PC-9 (cell line): ENCODE measurements around the gene CALM3. TPM values are rescaled to one million over a fixed set of nuclear protein-coding genes. Genes with fewer than 3 reads are reported as not detected.

Source experiments
- BruUV-seq: library from RNA; stranded (reverse); fragments of 400-500 nt; replicated peaks from 2 replicates; lab custom pipeline; 2021; lab: Mats Ljungman, UMichigan
- CTCF ChIA-PET: fragments of 300-600 bp; sonication (Branson Sonifier 250); formaldehyde crosslinking; loops from one replicate; lab custom pipeline; 2022; ENCODE audit warnings: antibody characterized with exemption; lab: Charles Lee
- POLR2A ChIA-PET: fragments of 300-600 bp; sonication (Branson Sonifier 250); formaldehyde crosslinking; loops from one replicate; lab custom pipeline; 2022; ENCODE audit warnings: antibody characterized with exemption; ENCODE audit not compliant: unreplicated experiment; lab: Charles Lee
- DNase-seq, 2 experiments: peaks; one replicate each; pipeline versions ENCODE4 v3.0.0 to v3.0.0-alpha.2; 2015 to 2022; ENCODE audit warnings: mixed read lengths in 1 of 2
- H2AFZ ChIP-seq: fragments of 200-600 bp; sonication (generic); 2 replicates; pipeline ENCODE4 v1.8.1; 2017; ENCODE audit warnings: antibody characterized with exemption
- H3F3A ChIP-seq: fragments of 200-600 bp; sonication (generic); 2 replicates; pipeline ENCODE4 v1.8.1; 2017; ENCODE audit warnings: antibody characterized with exemption, mild to moderate bottlenecking, low read depth; ENCODE audit not compliant: insufficient read depth
- H3K27ac ChIP-seq: fragments of 200-600 bp; sonication (generic); 2 replicates; pipeline ENCODE4 v1.6.1; 2016; ENCODE audit warnings: mixed run types
- H3K27me3 ChIP-seq: fragments of 200-600 bp; sonication (generic); 2 replicates; pipeline ENCODE4 v1.6.1; 2016; ENCODE audit warnings: low read depth, mixed run types; ENCODE audit not compliant: insufficient read depth
- H3K36me3 ChIP-seq: fragments of 200-600 bp; sonication (generic); 2 replicates; pipeline ENCODE4 v1.6.1; 2016; ENCODE audit warnings: low read depth, mixed run types
- H3K4me1 ChIP-seq: fragments of 200-600 bp; sonication (generic); replicated peaks from 2 replicates; pipeline ENCODE4 v1.6.1; 2016; ENCODE audit warnings: mixed run types; ENCODE audit not compliant: insufficient read depth
- H3K4me2 ChIP-seq: fragments of 200-600 bp; sonication (generic); 2 replicates; pipeline ENCODE4 v1.6.1; 2017; ENCODE audit warnings: mixed run types
- H3K4me3 ChIP-seq: fragments of 200-600 bp; sonication (generic); 2 replicates; pipeline ENCODE4 v1.6.1; 2016; ENCODE audit warnings: mixed run types
- H3K79me2 ChIP-seq: fragments of 200-600 bp; sonication (generic); 2 replicates; pipeline ENCODE4 v1.6.1; 2017; ENCODE audit warnings: low read depth, mixed run types
- H3K9me2 ChIP-seq: fragments of 200-600 bp; sonication (generic); 2 replicates; pipeline ENCODE4 v1.8.1; 2017; ENCODE audit warnings: mild to moderate bottlenecking; ENCODE audit not compliant: insufficient read depth
- H3K9me3 ChIP-seq: fragments of 200-600 bp; sonication (generic); 2 replicates; pipeline ENCODE4 v1.8.1; 2016; ENCODE audit warnings: low read depth; ENCODE audit not compliant: insufficient read depth
- H4K20me1 ChIP-seq: fragments of 200-600 bp; sonication (generic); 2 replicates; pipeline ENCODE4 v1.8.1; 2017; ENCODE audit not compliant: insufficient read depth
- EZH2 ChIP-seq: fragments of 200-600 bp; sonication (generic); IDR thresholded peaks from 2 replicates; pipeline ENCODE4 v1.8.0; 2017; ENCODE audit warnings: antibody characterized with exemption, low read depth
- intact Hi-C: fragments of 100-400 bp; cut with micrococcal nuclease; formaldehyde crosslinking; loops from one replicate; pipeline ENCODE4 v1.10.0; 2022; ENCODE audit not compliant: unreplicated experiment
- total RNA-seq: library from RNA; stranded (reverse); gene quantifications from 2 replicates; pipeline ENCODE4 v1.2.3, GENCODE V29; 2021
- TF ChIP-seq, protein P1 (sequence below): fragments of 200-600 bp; sonication (generic); conservative IDR thresholded peaks from 2 replicates; pipeline ENCODE4 v1.6.1; 2017; ENCODE audit warnings: mixed run types, antibody characterized with exemption, mild to moderate bottlenecking, moderate library complexity

The CALM3 gene
- total RNA-seq, 1 experiment from 2014 or later, result 239 TPM

DNA sequence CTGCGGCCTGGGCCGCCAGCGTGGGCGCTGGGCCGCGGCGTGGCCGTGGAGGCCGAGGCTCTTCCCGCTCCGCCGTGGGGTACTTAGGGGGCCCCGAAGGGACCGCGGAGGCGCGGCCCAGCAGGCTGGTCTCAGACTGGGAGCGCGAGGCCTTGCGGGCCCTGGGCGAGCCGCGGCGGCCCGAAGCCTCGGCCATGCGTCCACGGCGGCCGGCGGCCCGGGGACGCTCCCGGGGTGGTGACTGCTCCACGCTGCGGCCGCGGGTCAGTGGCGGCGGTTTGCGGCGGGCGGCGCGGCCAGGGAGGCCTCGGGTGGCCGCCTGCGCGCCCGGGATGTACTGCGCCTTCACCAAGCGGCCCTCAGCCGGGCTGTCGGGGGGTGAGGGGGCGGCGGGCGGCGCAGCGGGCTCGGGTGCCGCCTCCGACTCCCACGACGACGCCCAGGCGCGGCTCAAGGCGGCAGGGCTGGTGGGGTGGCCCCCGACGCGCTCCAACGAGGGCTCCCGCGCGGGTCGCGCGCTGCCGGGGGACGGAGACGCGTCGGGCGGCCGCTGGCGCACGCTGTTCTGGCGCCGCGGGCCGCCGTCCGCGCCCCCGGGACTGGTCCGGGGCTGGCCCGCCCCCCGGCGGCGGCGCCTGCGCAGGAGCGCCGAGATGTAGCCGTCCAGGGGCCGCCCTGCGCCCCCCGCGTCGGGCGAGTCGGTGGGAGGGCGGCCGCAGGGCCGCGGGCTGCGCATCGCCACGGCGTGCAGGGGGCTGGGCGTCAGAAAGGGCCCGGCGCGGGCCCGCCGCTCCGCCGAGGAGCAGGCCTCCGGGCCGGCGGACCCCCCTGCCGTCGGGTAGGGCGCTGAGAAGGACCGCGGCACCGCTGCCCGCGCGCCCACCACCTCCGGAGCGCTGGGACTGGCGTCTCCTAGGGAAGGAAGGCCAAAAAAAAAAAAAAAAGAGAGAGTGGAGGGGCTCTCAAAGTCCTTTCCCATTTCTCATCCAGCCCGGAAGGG lies 48.1 kb downstream of the CALM3 start:
- ChIA-PET POLR2A (no interaction called here), CTCF (interaction anchor here (0.6 kb wide), 1 partner anchor 19 kb away, joined by 8 read pairs; no protein-coding TSS in a partner anchor)
- no peak overlapping the region for H3K4me3 ChIP-seq
- TF ChIP-seq EZH2, result no peak
- TF ChIP-seq, protein P1, sequence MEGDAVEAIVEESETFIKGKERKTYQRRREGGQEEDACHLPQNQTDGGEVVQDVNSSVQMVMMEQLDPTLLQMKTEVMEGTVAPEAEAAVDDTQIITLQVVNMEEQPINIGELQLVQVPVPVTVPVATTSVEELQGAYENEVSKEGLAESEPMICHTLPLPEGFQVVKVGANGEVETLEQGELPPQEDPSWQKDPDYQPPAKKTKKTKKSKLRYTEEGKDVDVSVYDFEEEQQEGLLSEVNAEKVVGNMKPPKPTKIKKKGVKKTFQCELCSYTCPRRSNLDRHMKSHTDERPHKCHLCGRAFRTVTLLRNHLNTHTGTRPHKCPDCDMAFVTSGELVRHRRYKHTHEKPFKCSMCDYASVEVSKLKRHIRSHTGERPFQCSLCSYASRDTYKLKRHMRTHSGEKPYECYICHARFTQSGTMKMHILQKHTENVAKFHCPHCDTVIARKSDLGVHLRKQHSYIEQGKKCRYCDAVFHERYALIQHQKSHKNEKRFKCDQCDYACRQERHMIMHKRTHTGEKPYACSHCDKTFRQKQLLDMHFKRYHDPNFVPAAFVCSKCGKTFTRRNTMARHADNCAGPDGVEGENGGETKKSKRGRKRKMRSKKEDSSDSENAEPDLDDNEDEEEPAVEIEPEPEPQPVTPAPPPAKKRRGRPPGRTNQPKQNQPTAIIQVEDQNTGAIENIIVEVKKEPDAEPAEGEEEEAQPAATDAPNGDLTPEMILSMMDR, result no peak
- H3K4me2 ChIP-seq, result no peak overlapping the region
- H2AFZ ChIP-seq, result no peak overlapping the region
- no peak overlapping the region for H3K27ac ChIP-seq
- no peaks in the 10 kb centered on the region for H3F3A ChIP-seq
- no peaks in the 10 kb centered on the region for H4K20me1 ChIP-seq
- DNase-seq, result no peak
- H3K4me1 ChIP-seq, result no peaks in the 10 kb centered on the region
- 0 out of 2 replicates have a peak, but pooled peaks cover 5% of the 10 kb centered on the region for H3K9me3 ChIP-seq
- H3K27me3 ChIP-seq, result no peaks in the 10 kb centered on the region; the same call in 1 of the 2 replicates
- intact Hi-C loops, result no loop called here
- BruUV-seq, result no TSS peak
- H3K9me2 ChIP-seq, result no peaks in the 10 kb centered on the region
- no peaks in the 10 kb centered on the region for H3K79me2 ChIP-seq
- no peaks in the 10 kb centered on the region for H3K36me3 ChIP-seq

DNA sequence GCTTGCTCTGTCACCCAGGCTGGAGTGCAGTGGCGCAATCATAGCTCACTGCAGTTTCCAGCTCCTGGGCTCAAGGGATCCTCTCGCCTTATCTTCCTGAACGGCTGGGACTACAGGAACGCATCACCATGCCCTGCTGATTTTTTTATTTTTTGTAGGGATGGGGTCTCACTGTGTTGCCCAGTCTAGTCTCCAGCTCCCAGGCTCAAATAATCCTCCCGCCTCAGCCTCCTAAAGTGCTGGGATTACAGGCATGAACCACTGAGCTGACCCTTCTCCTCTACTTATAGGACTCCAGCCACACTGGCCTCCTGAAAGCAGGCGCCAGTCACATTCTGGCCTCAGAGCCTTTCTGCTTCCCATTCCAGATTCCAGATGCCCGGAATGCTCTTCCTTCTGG lies 49.3 kb downstream of the CALM3 start:
- Histone ChIP-seq H3K27me3 (no peaks in the 10 kb centered on the region), H3K4me2 (no peak overlapping the region), H3K4me1 (no peaks in the 10 kb centered on the region), H3F3A (no peaks in the 10 kb centered on the region), H4K20me1 (no peaks in the 10 kb centered on the region), H3K9me2 (no peaks in the 10 kb centered on the region), H3K79me2 (no peaks in the 10 kb centered on the region), H3K9me3 (0 out of 2 replicates have a peak, but pooled peaks cover 5% of the 10 kb centered on the region), H3K27ac (no peak overlapping the region), H3K36me3 (no peaks in the 10 kb centered on the region), H2AFZ (no peak overlapping the region), H3K4me3 (no peak overlapping the region)
- CTCF ChIA-PET, result no interaction called here
- intact Hi-C loops, result no loop called here
- POLR2A ChIA-PET, result no interaction called here
- no peak for DNase-seq
- TF ChIP-seq, protein P1, result no peak
- no TSS peak for BruUV-seq

DNA sequence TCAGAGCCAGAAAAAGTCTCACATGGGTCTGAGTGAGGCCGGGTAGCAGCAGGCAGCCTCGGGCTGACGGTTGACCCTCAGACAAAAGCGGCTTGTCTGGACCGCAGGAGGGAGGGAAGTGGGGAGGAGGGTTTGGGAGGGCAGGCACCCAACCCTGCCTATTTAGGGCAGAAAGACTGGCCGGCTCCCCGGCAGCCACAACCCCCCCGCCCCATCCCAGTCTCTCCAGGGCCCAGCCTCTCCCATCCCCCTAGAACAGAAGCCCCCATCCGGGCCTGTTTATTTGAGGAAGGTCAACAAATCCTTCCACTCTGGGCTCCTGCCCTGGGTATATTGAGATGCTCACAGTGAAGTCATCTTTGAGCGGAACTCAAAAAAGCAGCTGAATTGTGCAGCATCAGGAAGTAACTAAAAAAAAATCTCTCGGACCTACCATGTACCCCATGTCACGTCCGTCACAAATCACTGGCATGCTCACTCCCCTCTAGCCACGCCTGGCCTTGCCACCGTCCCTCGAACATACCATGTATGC lies 53.6 kb downstream of the CALM3 start:
- TF ChIP-seq, protein P1, result no peak
- TF ChIP-seq EZH2, result no peak
- no peak for DNase-seq
- no peak overlapping the region for H3K4me3 ChIP-seq
- H3K9me3 ChIP-seq, result no peaks in the 10 kb centered on the region
- ChIA-PET CTCF (interaction anchor here (0.6 kb wide), 1 partner anchor 105 kb away, joined by 4 read pairs; no protein-coding TSS in a partner anchor), POLR2A (no interaction called here)
- no peak overlapping the region for H3K4me2 ChIP-seq
- intact Hi-C loops, result no loop called here
- H3K27ac ChIP-seq, result no peak overlapping the region
- 0 out of 2 replicates have a peak, but pooled peaks cover 4% of the 10 kb centered on the region for H3F3A ChIP-seq
- H3K36me3 ChIP-seq, result no peaks in the 10 kb centered on the region
- BruUV-seq, result no TSS peak
- no peak overlapping the region for H2AFZ ChIP-seq
- H3K79me2 ChIP-seq, result no peaks in the 10 kb centered on the region
- H3K9me2 ChIP-seq, result no peaks in the 10 kb centered on the region
- no peaks in the 10 kb centered on the region for H4K20me1 ChIP-seq
- H3K4me1 ChIP-seq, result 0 out of 2 replicates have a peak, but pooled peaks cover 5% of the 10 kb centered on the region
- peaks cover 20% of the 10 kb centered on the region for H3K27me3 ChIP-seq
